BJ (cell line): ENCODE data around the gene RRP12. TPM values are rescaled to one million over a fixed set of nuclear protein-coding genes. Genes with fewer than 3 reads are reported as not detected.

Experiments
- CTCF ChIA-PET: fragments of 350-600 bp; formaldehyde crosslinking; extraction: SDS; loops from one replicate; lab custom pipeline; 2021; ENCODE audit warnings: antibody characterized with exemption, inconsistent platforms; lab: Yijun Ruan, JAX
- POLR2A ChIA-PET: fragments of 300-600 bp; sonication (Branson Sonifier 250); formaldehyde crosslinking; extraction: SDS; loops from one replicate; lab custom pipeline; 2021; ENCODE audit warnings: antibody characterized with exemption; lab: Charles Lee
- DNase-seq: peaks from one replicate; pipeline ENCODE4 v3.0.0-alpha.2; 2011; ENCODE audit warnings: low read depth
- H3K27me3 ChIP-seq: 2 replicates; pipeline ENCODE4 v1.6.0; 2011; ENCODE audit warnings: low read length; ENCODE audit not compliant: control insufficient read depth, insufficient read depth
- H3K36me3 ChIP-seq: 2 replicates; pipeline ENCODE4 v1.5.1; 2011; ENCODE audit warnings: low read length; ENCODE audit not compliant: control insufficient read depth, insufficient read depth
- H3K4me3 ChIP-seq: 2 replicates; pipeline ENCODE4 v1.5.1; 2011; ENCODE audit warnings: low read depth, mild to moderate bottlenecking, control low read depth, low read length
- polyA plus RNA-seq: library from polyadenylated mRNA; depleted of rRNA; stranded (reverse); fragments of >200 nt; gene quantifications from 2 replicates; pipeline ENCODE4 v1.2.3, GENCODE V29; 2011
- TF ChIP-seq, protein P1 (sequence below): IDR thresholded peaks from 2 replicates; pipeline ENCODE4 v1.5.1; 2011; ENCODE audit warnings: low read depth, mild to moderate bottlenecking, control low read depth, inconsistent platforms, low read length, moderate library complexity; ENCODE audit not compliant: insufficient read depth

The RRP12 gene
- polyA plus RNA-seq, 1 experiment: 16.3 TPM

DNA sequence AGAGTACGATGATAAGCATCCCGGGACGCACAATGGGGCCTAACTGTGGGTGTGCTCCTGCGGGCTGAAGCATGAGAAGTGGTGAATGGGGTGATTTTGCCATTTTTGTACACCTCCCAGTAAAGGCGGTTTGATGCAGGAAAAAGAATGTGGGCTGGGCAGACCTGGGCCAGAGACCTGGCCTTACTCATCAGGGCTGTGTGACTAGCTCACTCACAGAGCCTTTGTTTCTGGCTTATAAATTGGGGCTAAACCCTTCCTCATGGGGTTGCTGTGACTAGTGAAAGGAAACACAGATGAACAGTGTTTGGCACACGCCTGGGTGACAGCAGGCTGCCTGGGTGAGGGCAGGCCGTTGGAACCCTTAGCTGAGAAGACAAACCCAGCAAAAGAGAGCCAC is 18.0 kb downstream of the RRP12 start:
- no peaks in the 10 kb centered on the region for H3K27me3 ChIP-seq
- DNase-seq: no peak
- TF ChIP-seq, protein P1, sequence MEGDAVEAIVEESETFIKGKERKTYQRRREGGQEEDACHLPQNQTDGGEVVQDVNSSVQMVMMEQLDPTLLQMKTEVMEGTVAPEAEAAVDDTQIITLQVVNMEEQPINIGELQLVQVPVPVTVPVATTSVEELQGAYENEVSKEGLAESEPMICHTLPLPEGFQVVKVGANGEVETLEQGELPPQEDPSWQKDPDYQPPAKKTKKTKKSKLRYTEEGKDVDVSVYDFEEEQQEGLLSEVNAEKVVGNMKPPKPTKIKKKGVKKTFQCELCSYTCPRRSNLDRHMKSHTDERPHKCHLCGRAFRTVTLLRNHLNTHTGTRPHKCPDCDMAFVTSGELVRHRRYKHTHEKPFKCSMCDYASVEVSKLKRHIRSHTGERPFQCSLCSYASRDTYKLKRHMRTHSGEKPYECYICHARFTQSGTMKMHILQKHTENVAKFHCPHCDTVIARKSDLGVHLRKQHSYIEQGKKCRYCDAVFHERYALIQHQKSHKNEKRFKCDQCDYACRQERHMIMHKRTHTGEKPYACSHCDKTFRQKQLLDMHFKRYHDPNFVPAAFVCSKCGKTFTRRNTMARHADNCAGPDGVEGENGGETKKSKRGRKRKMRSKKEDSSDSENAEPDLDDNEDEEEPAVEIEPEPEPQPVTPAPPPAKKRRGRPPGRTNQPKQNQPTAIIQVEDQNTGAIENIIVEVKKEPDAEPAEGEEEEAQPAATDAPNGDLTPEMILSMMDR: no peak
- POLR2A ChIA-PET: no interaction called here
- H3K4me3 ChIP-seq: no peak overlapping the region
- H3K36me3 ChIP-seq: peaks cover 24% of the 10 kb centered on the region
- CTCF ChIA-PET: no interaction called here

DNA sequence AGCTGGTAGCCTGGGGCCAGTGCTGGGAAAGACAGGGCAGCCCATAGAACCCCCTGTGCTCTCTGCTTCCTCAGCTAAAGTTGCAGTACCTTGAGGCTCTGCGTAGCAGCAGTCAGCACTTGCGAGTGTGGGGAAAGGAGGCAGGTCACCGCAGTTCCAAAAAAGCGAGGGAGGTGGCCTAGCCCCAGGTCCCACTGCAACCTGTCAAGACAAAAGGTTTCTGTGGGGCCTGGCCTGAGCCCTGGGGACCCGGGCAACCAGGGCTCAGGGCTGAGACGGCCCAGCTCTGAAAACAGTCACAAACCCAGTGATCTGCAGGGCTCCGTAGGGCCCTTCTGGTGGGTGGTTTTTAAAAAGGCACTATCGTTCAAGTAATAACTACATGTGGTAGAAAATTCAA is 19.5 kb downstream of the RRP12 start:
- no peak for DNase-seq
- Histone ChIP-seq H3K36me3 (peaks cover 23% of the 10 kb centered on the region), H3K4me3 (no peak overlapping the region), H3K27me3 (no peaks in the 10 kb centered on the region)
- TF ChIP-seq, protein P1: no peak
- ChIA-PET POLR2A (no interaction called here), CTCF (no interaction called here)

DNA sequence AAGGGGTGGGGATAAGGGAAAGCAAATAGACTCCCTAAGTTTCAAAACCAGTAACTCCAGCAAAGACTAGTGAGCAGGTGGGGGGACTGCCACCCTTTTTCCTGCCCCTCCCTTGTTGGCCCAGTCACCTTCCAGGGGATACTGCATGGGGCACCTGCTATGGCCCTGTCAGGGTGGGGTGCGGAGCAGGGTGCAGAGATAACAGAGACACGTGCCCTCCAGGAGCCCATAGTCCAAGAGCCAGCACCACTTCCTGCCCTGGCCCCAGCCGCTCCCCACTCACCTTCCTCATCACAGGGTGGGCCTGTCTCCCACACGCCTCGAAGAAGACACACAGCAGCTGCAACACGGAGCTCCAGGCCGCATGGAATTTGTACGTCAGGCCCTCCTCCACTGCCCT is 20.6 kb downstream of the RRP12 start:
- ChIA-PET POLR2A (no interaction called here), CTCF (no interaction called here)
- Histone ChIP-seq H3K27me3 (no peaks in the 10 kb centered on the region), H3K4me3 (no peak overlapping the region), H3K36me3 (peaks cover 22% of the 10 kb centered on the region)
- TF ChIP-seq, protein P1: no peak
- DNase-seq: no peak

DNA sequence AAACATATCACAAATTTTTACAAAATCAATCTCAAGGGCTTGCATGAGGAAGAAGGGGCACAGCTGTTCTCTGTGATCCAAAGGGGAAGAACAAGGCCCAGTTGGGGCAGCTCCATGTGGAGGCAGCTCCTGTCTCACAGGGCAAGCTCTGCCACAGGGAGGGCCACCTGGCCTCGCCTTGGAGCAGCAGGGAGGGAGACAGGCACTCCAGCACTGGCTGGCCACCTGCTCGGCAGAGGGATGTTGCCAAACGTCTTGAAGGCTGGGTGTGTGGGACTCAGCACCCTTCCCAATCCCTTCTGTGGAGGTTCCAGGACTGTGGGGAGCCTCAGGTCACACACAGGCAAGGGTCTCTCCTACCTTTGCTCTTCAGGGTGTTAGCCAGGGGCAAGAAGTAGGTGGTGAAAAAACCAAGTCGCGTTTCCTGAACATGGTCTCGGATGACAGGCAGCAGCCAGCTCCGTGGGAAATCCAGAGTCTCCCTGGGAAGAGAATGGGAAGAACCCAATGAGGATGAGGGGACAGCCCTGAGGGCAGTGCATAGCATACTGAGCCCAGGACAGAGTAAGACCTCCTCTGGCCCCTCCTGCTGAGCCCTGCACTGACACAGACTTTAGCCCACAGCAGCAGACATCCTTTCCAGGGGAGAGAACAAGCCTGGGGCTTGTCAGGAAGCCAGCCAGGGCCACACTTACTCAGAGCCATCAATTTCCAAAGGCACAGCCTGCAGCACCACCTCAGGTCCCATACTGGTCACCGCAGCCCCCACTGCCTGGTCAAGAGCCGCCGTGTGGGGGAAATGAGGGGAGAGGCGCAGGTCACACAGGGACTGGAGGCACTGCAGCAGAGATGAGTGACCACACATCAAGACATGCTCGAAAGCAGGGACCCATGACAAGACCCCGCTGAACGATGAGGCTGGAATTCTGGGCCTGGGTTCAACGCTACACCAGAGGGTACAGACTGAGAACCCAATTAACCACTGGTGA is 21.9 kb downstream of the RRP12 start:
- ChIA-PET POLR2A (no interaction called here), CTCF (no interaction called here)
- Histone ChIP-seq H3K36me3 (peaks cover 17% of the 10 kb centered on the region), H3K27me3 (no peaks in the 10 kb centered on the region), H3K4me3 (no peak overlapping the region)
- TF ChIP-seq, protein P1: no peak
- no peak for DNase-seq

DNA sequence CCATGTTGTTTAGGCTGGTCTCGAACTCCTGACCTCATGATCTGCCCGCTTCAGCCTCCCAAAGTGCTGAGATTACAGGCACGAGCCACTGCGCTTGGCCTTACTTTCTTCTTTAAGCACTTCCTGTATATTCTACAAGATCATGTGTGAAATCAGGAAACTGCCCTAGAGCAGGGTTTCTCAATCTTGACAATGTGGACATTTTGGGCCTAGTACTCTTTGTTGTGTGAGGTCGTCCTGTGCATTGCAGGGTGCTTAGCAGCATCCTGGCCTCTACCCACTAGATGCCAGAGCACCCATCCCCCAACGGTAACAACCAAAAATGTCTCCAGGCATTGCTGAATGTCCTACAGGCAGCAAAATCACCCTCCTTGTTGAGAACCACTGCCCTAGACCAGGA is 24.7 kb downstream of the RRP12 start:
- ChIA-PET POLR2A (no interaction called here), CTCF (no interaction called here)
- TF ChIP-seq, protein P1: no peak
- Histone ChIP-seq H3K36me3 (peaks cover 19% of the 10 kb centered on the region), H3K27me3 (no peaks in the 10 kb centered on the region), H3K4me3 (no peak overlapping the region)
- DNase-seq: no peak
